Bronchial smooth muscle cell (primary cell): ENCODE results near the gene CPT2. TPM values are rescaled to one million over a fixed set of nuclear protein-coding genes. Genes with fewer than 3 reads are reported as not detected.

Source experiments
- total RNA-seq: library from RNA; depleted of rRNA; stranded (reverse); fragments of >200 nt; gene quantifications from 2 replicates; pipeline ENCODE4 v1.2.1, GENCODE V29; 2014

CPT2 gene
- total RNA-seq, result 7.3 and 13.7 TPM in 2 replicates

GRCh38 chr1:53196485-53197290, at the start of gene CPT2:
Gene CPT2, plus strand, starts transcription at chr1:53196824. Its CDS starts 120 bp downstream, at chr1:53196944.

GRCh38 chr1:53220171-53220961, 23.7 kb downstream of the CPT2 start, which contains the start of gene CZIB:
Gene CZIB, minus strand, starts transcription at chr1:53220634. Its CDS starts 59 bp downstream, at chr1:53220575.

GRCh38 chr1:53238197-53239155, 41.9 kb downstream of the CPT2 start, which contains the start of gene MAGOH:
Gene MAGOH, minus strand, starts transcription at chr1:53238518. Its CDS starts 70 bp downstream, at chr1:53238448.

Other genes starting within 250 kb of the CPT2 start
- gene PODN, start 134.6 kb upstream of the CPT2 start, total RNA-seq, result 51.2 and 60.4 TPM in 2 replicates
- 0.94 and 2.4 TPM in 2 replicates for gene SLC1A7, start 54.2 kb upstream of the CPT2 start, total RNA-seq
- gene CZIB, start 23.8 kb downstream of the CPT2 start, total RNA-seq, result 55.4 and 62.3 TPM in 2 replicates
- gene MAGOH, start 41.7 kb downstream of the CPT2 start, total RNA-seq, result 38.6 and 53.8 TPM in 2 replicates
- 3.4 and 3.5 TPM in 2 replicates for gene LRP8, start 131.2 kb downstream of the CPT2 start, total RNA-seq